HCT116 (cell line): Measurements from ENCODE around the gene KREMEN2. TPM values are rescaled to one million over a fixed set of nuclear protein-coding genes. Genes with fewer than 3 reads are reported as not detected.

ENCODE experiments used
- ATAC-seq: fragments of 200-7000 bp; cut with Tn5 transposase; 2 replicates; pipeline ENCODE4 v1.9.1; 2020; ENCODE audit warnings: mild to moderate bottlenecking, moderate library complexity
- BruUV-seq: library from RNA; stranded (reverse); fragments of 400-500 nt; replicated peaks from 2 replicates; lab custom pipeline; 2021; lab: Mats Ljungman, UMichigan
- CTCF ChIA-PET: fragments of 300-600 bp; sonication (Branson Sonifier 250); formaldehyde crosslinking; loops from one replicate; lab custom pipeline; 2021; ENCODE audit warnings: antibody characterized with exemption; lab: Charles Lee
- POLR2A ChIA-PET: fragments of 300-600, 350-600 bp; sonication (Branson Sonifier 250); formaldehyde crosslinking; loops from one replicate; lab custom pipeline; 2021; ENCODE audit warnings: antibody characterized with exemption; lab: Charles Lee
- RAD21 ChIA-PET, 2 experiments: fragments of 300-600 bp; sonication (Branson Sonifier 250); formaldehyde crosslinking; loops; one replicate each; lab custom pipeline; 2023; ENCODE audit warnings: low total read pairs in 2 of 2; ENCODE audit not compliant: uncharacterized antibody in 2 of 2, unreplicated experiment in 2 of 2, low non-redundant PET in 1 of 2; lab: Charles Lee
- DNase-seq: peaks from one replicate; pipeline ENCODE4 v3.0.0-alpha.2; 2010; ENCODE audit warnings: low read depth, low spot score
- H2AFZ ChIP-seq: fragments of 200-600 bp; shearing (Covaris generic), sonication (generic); 2 replicates; pipeline ENCODE4 v1.6.1; 2017; ENCODE audit warnings: low read depth, mixed run types, mixed read lengths, antibody characterized with exemption, low read length; ENCODE audit not compliant: poor library complexity, severe bottlenecking
- H3K27ac ChIP-seq: 2 replicates; pipeline ENCODE4 v1.5.1; 2012; ENCODE audit warnings: low read depth, low read length
- H3K27me3 ChIP-seq: fragments of 200-600 bp; sonication (generic); 2 replicates; pipeline ENCODE4 v1.6.1; 2016; ENCODE audit warnings: mixed run types, low read length, mixed read lengths; ENCODE audit not compliant: insufficient read depth
- H3K36me3 ChIP-seq, 2 experiments: fragments of 200-500 bp in 1 of 2; fragments of 200-600 bp in 1 of 2; sonication (Bioruptor generic) in 1 of 2; sonication (generic) in 1 of 2; 2 replicates each; pipeline versions ENCODE4 v1.5.1 to v1.6.1; 2014 to 2016; ENCODE audit warnings: low read length in 2 of 2, inconsistent platforms in 1 of 2, mixed read lengths in 1 of 2, mixed run types in 1 of 2; ENCODE audit not compliant: insufficient read depth in 2 of 2, control insufficient read depth in 1 of 2
- H3K4me1 ChIP-seq, 2 experiments: fragments of 200-600 bp in 1 of 2; sonication (generic) in 1 of 2; 2 replicates each; pipeline versions ENCODE4 v1.5.1 to v1.6.1; 2012 to 2017; ENCODE audit warnings: low read length in 2 of 2, inconsistent platforms in 1 of 2, mild to moderate bottlenecking in 1 of 2, mixed read lengths in 1 of 2, mixed run types in 1 of 2, moderate library complexity in 1 of 2; ENCODE audit not compliant: insufficient read depth in 2 of 2, control insufficient read depth in 1 of 2
- H3K4me2 ChIP-seq: fragments of 200-600 bp; sonication (generic); 2 replicates; pipeline ENCODE4 v1.6.1; 2017; ENCODE audit warnings: mixed run types, low read length, mixed read lengths
- H3K4me3 ChIP-seq, 2 experiments: fragments of 200-600 bp in 1 of 2; sonication (generic) in 1 of 2; replicated peaks in 1 of 2; 2 replicates each; pipeline ENCODE4 v1.5.1; 2011 to 2016; ENCODE audit warnings: low read length in 2 of 2, control low read depth in 1 of 2, low read depth in 1 of 2, mild to moderate bottlenecking in 1 of 2, mixed read lengths in 1 of 2, mixed run types in 1 of 2
- H3K79me2 ChIP-seq: fragments of 200-600 bp; sonication (generic); 2 replicates; pipeline ENCODE4 v1.6.1; 2017; ENCODE audit warnings: mild to moderate bottlenecking, mixed run types, low read length, moderate library complexity, mixed read lengths; ENCODE audit not compliant: insufficient read depth
- H3K9ac ChIP-seq: fragments of 200-600 bp; sonication (generic); 2 replicates; pipeline ENCODE4 v1.6.1; 2016; ENCODE audit warnings: low read length, mixed read lengths
- H3K9me2 ChIP-seq: fragments of 200-600 bp; sonication (generic), shearing (Covaris generic); 2 replicates; pipeline ENCODE4 v1.6.1; 2017; ENCODE audit warnings: mixed run types, mild to moderate bottlenecking, moderate library complexity; ENCODE audit not compliant: insufficient read depth
- H3K9me3 ChIP-seq, 2 experiments: fragments of 200-500 bp in 1 of 2; fragments of 200-600 bp in 1 of 2; sonication (Bioruptor generic) in 1 of 2; sonication (generic) in 1 of 2; 2 replicates each; pipeline ENCODE4 v1.6.1; 2014 to 2017; ENCODE audit warnings: low read length in 2 of 2, mixed read lengths in 2 of 2, inconsistent platforms in 1 of 2, low read depth in 1 of 2, mild to moderate bottlenecking in 1 of 2, mixed run types in 1 of 2, moderate library complexity in 1 of 2; ENCODE audit not compliant: control insufficient read depth in 1 of 2, insufficient read depth in 1 of 2
- H4K20me1 ChIP-seq: fragments of 200-600 bp; sonication (generic), shearing (Covaris generic); 2 replicates; pipeline ENCODE4 v1.6.1; 2017; ENCODE audit warnings: mixed run types, mild to moderate bottlenecking, moderate library complexity; ENCODE audit not compliant: insufficient read depth
- CBX3 ChIP-seq: IDR thresholded peaks from 2 replicates; pipeline ENCODE4 v1.6.1; 2012; ENCODE audit warnings: low read depth
- CEBPB ChIP-seq: IDR thresholded peaks from 2 replicates; pipeline ENCODE4 v1.6.1; 2012; ENCODE audit warnings: low read depth
- EGR1 ChIP-seq: IDR thresholded peaks from 2 replicates; pipeline ENCODE4 v1.6.1; 2012; ENCODE audit warnings: low read depth
- FOSL1 ChIP-seq: IDR thresholded peaks from 2 replicates; pipeline ENCODE4 v1.6.1; 2012; ENCODE audit warnings: low read depth
- JUND ChIP-seq: IDR thresholded peaks from 2 replicates; pipeline ENCODE4 v1.6.1; 2012
- POLR2A ChIP-seq: IDR thresholded peaks from 2 replicates; pipeline ENCODE4 v1.7.0; 2011; ENCODE audit warnings: borderline replicate concordance; ENCODE audit not compliant: insufficient read depth, insufficient read length; ENCODE audit errors: extremely low read depth
- RAD21 ChIP-seq: IDR thresholded peaks from 2 replicates; pipeline ENCODE4 v1.6.1; 2012; ENCODE audit warnings: low read depth, mild to moderate bottlenecking
- SIN3A ChIP-seq: IDR thresholded peaks from 2 replicates; pipeline ENCODE4 v1.6.1; 2012; ENCODE audit warnings: low read depth
- SP1 ChIP-seq: IDR thresholded peaks from 2 replicates; pipeline ENCODE4 v1.6.1; 2012; ENCODE audit warnings: low read depth
- ZFX ChIP-seq: fragments of 450-650 bp; IDR thresholded peaks from 2 replicates; pipeline ENCODE4 v1.6.1; 2017
- intact Hi-C: fragments of 100-400 bp; cut with micrococcal nuclease; formaldehyde crosslinking; loops from 2 replicates; pipeline ENCODE4 v1.10.0; 2022
- total RNA-seq: library from RNA; stranded (reverse); gene quantifications from one replicate; pipeline ENCODE4 v1.2.1, GENCODE V29; 2021; ENCODE audit not compliant: unreplicated experiment
- TF ChIP-seq, protein P1 (sequence below): IDR thresholded peaks from 2 replicates; pipeline ENCODE4 v1.6.1; 2012; ENCODE audit warnings: low read depth
- TF ChIP-seq, protein P2 (sequence below): IDR thresholded peaks from 2 replicates; pipeline ENCODE4 v1.6.1; 2012
- TF ChIP-seq, protein P3 (sequence below), 3 experiments: fragments of 200-600 bp in 1 of 3; sonication (generic) in 1 of 3; IDR thresholded peaks in 2 of 3; conservative IDR thresholded peaks in 1 of 3; 2 replicates each; pipeline ENCODE4 v1.5.1; 2012 to 2017; ENCODE audit warnings: low read depth in 2 of 3, low read length in 2 of 3, antibody characterized with exemption in 1 of 3, borderline replicate concordance in 1 of 3, control low read depth in 1 of 3, mild to moderate bottlenecking in 1 of 3, mixed read lengths in 1 of 3, mixed run types in 1 of 3, moderate library complexity in 1 of 3; ENCODE audit not compliant: insufficient read depth in 1 of 3
- TF ChIP-seq, protein P4 (sequence below): IDR thresholded peaks from 2 replicates; pipeline ENCODE4 v1.6.1; 2011; ENCODE audit warnings: mild to moderate bottlenecking, low read length, moderate library complexity; ENCODE audit not compliant: insufficient replicate concordance; ENCODE audit errors: extremely low read depth

KREMEN2 gene
- total RNA-seq, 1 experiment from 2014 or later = 14.1 TPM

DNA sequence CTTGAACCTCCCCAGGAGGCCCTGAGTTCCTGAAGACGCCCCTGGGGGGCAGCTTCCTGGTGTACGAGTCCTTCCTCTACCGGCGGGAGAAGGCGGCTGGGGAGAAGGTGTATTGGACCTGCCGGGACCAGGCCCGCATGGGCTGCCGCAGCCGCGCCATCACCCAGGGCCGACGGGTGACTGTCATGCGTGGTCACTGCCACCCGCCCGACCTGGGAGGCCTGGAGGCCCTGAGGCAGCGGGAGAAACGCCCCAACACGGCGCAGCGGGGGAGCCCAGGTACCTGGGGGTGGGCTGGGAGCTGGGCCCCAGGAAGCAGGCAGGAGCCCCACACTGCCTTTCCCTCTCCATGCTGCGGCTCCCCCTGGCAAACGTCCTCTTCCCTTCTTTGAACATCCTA lies 30.4 kb upstream of the KREMEN2 start:
- RAD21 ChIA-PET = no interaction called here
- no peak overlapping the region for H3K9ac ChIP-seq

DNA sequence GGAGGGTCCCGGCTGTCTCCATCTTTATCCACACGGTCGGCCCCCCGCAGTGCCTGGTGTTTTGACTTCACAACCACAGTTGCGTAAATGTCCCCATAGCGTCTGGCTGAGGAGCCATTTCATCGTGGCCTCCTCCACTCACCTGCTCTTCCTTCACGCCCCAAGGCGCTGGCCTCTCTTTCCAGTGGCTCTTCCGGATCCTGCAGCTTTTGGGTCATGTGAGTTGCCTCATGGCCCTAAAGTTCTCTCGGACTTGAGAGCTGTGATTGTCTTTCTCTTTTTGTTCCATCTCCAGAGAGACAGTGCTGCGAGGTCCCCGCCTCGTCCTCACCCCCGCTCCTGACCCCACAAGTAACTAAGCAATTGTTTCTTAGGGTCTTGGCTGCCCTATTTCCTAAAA lies 29.6 kb upstream of the KREMEN2 start:
- no peak overlapping the region for H2AFZ ChIP-seq
- H3K36me3 ChIP-seq = peaks cover 0 to 2% of the 10 kb centered on the region in 2 experiments; a peak in 2 of 4 replicates
- no peak overlapping the region for H3K4me2 ChIP-seq
- intact Hi-C loops = no loop called here
- no peaks in the 10 kb centered on the region for H3K79me2 ChIP-seq
- H3K4me1 ChIP-seq = no peaks in the 10 kb centered on the region
- H4K20me1 ChIP-seq = no peaks in the 10 kb centered on the region
- TF ChIP-seq CBX3 (no peak), EGR1 (no peak), POLR2A (no peak), ZFX (no peak), FOSL1 (no peak)
- TF ChIP-seq, protein P1, sequence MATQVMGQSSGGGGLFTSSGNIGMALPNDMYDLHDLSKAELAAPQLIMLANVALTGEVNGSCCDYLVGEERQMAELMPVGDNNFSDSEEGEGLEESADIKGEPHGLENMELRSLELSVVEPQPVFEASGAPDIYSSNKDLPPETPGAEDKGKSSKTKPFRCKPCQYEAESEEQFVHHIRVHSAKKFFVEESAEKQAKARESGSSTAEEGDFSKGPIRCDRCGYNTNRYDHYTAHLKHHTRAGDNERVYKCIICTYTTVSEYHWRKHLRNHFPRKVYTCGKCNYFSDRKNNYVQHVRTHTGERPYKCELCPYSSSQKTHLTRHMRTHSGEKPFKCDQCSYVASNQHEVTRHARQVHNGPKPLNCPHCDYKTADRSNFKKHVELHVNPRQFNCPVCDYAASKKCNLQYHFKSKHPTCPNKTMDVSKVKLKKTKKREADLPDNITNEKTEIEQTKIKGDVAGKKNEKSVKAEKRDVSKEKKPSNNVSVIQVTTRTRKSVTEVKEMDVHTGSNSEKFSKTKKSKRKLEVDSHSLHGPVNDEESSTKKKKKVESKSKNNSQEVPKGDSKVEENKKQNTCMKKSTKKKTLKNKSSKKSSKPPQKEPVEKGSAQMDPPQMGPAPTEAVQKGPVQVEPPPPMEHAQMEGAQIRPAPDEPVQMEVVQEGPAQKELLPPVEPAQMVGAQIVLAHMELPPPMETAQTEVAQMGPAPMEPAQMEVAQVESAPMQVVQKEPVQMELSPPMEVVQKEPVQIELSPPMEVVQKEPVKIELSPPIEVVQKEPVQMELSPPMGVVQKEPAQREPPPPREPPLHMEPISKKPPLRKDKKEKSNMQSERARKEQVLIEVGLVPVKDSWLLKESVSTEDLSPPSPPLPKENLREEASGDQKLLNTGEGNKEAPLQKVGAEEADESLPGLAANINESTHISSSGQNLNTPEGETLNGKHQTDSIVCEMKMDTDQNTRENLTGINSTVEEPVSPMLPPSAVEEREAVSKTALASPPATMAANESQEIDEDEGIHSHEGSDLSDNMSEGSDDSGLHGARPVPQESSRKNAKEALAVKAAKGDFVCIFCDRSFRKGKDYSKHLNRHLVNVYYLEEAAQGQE = no peak
- TF ChIP-seq, protein P2, sequence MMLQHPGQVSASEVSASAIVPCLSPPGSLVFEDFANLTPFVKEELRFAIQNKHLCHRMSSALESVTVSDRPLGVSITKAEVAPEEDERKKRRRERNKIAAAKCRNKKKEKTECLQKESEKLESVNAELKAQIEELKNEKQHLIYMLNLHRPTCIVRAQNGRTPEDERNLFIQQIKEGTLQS = no peak
- TF ChIP-seq, protein P3, sequence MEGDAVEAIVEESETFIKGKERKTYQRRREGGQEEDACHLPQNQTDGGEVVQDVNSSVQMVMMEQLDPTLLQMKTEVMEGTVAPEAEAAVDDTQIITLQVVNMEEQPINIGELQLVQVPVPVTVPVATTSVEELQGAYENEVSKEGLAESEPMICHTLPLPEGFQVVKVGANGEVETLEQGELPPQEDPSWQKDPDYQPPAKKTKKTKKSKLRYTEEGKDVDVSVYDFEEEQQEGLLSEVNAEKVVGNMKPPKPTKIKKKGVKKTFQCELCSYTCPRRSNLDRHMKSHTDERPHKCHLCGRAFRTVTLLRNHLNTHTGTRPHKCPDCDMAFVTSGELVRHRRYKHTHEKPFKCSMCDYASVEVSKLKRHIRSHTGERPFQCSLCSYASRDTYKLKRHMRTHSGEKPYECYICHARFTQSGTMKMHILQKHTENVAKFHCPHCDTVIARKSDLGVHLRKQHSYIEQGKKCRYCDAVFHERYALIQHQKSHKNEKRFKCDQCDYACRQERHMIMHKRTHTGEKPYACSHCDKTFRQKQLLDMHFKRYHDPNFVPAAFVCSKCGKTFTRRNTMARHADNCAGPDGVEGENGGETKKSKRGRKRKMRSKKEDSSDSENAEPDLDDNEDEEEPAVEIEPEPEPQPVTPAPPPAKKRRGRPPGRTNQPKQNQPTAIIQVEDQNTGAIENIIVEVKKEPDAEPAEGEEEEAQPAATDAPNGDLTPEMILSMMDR (IDR thresholded peaks at IDR 0.05 in 2 of 3, conservative IDR thresholded peaks at IDR 0.05 in 1 of 3; ENCODE audit: borderline replicate concordance in 1 of 3, insufficient read depth in 1 of 3, low read depth in 2 of 3, low read length in 2 of 3) = no peak
- TF ChIP-seq, all 23 proteins: peak for 0
- Histone ChIP-seq H3K9ac (no peak overlapping the region), H3K4me3 (no peak overlapping the region), H3K9me2 (no peaks in the 10 kb centered on the region), H3K9me3 (no peaks in the 10 kb centered on the region), H3K27me3 (no peaks in the 10 kb centered on the region), H3K27ac (no peak overlapping the region)
- TSS peak; percentile 8 for BruUV-seq
- DNase-seq (no peak), ATAC-seq (no peak)
- ChIA-PET CTCF (no interaction called here), RAD21 (no interaction called here), POLR2A (no interaction called here)

More for the DNA sequence above, 30.4 kb upstream of the KREMEN2 start:
- CTCF ChIA-PET = no interaction called here
- TF ChIP-seq, protein P4, sequence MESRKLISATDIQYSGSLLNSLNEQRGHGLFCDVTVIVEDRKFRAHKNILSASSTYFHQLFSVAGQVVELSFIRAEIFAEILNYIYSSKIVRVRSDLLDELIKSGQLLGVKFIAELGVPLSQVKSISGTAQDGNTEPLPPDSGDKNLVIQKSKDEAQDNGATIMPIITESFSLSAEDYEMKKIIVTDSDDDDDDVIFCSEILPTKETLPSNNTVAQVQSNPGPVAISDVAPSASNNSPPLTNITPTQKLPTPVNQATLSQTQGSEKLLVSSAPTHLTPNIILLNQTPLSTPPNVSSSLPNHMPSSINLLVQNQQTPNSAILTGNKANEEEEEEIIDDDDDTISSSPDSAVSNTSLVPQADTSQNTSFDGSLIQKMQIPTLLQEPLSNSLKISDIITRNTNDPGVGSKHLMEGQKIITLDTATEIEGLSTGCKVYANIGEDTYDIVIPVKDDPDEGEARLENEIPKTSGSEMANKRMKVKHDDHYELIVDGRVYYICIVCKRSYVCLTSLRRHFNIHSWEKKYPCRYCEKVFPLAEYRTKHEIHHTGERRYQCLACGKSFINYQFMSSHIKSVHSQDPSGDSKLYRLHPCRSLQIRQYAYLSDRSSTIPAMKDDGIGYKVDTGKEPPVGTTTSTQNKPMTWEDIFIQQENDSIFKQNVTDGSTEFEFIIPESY = no peak
- TF ChIP-seq SP1 (no peak), RAD21 (no peak), SIN3A (no peak), CEBPB (no peak), JUND (no peak)
- TF ChIP-seq, protein P2 = no peak
- ATAC-seq = no peak
- Histone ChIP-seq H3K4me2 (no peak overlapping the region), H3K27ac (no peak overlapping the region), H4K20me1 (no peaks in the 10 kb centered on the region), H3K79me2 (no peaks in the 10 kb centered on the region), H3K4me1 (no peaks in the 10 kb centered on the region), H3K9me3 (no peaks in the 10 kb centered on the region), H3K9me2 (no peaks in the 10 kb centered on the region), H2AFZ (no peak overlapping the region), H3K4me3 (no peak overlapping the region), H3K27me3 (no peaks in the 10 kb centered on the region), H3K36me3 (no peaks in the 10 kb centered on the region; a peak in 2 of 4 replicates)
- no peak for DNase-seq
- no TSS peak for BruUV-seq
- POLR2A ChIA-PET = no interaction called here
- intact Hi-C loops = no loop called here
